Activated CD4-positive, alpha-beta T cell treated with anti-CD3 and anti-CD28 coated beads for 4 hours (primary cell): ENCODE results near the gene ARAP1.

Experiments
- DNase-seq, 2 donors: peaks; one replicate each; pipeline ENCODE4 v3.0.0-alpha.2; 2020

Gene ARAP1

GRCh38 chr11:72679869-72680268, 72.3 kb downstream of the ARAP1 start:
- DNase-seq, result no peak

- no peak for DNase-seq
Measured at GRCh38 chr11:72678524-72678923, 73.7 kb downstream of the ARAP1 start.

GRCh38 chr11:72676861-72677341, 75.3 kb downstream of the ARAP1 start:
- peak; percentile 43 to 58 for DNase-seq

GRCh38 chr11:72675221-72675620, 77.0 kb downstream of the ARAP1 start:
- DNase-seq, result no peak

GRCh38 chr11:72673943-72674828, 78.0 kb downstream of the ARAP1 start, which contains the start of gene PDE2A:
Gene PDE2A, minus strand, starts transcription at chr11:72674422. Its CDS starts 215 bp downstream, at chr11:72674207.
- no peak for DNase-seq

GRCh38 chr11:72673284-72673942, 78.8 kb downstream of the ARAP1 start:
- DNase-seq, result no peak

GRCh38 chr11:72672597-72673238, 79.5 kb downstream of the ARAP1 start:
- DNase-seq, result no peak

- no peak for DNase-seq
Measured at GRCh38 chr11:72671152-72672099, 80.8 kb downstream of the ARAP1 start.

GRCh38 chr11:72670041-72670440, 82.2 kb downstream of the ARAP1 start:
- DNase-seq, result no peak

GRCh38 chr11:72669527-72669926, 82.7 kb downstream of the ARAP1 start:
- no peak for DNase-seq

- DNase-seq, result no peak
Measured at GRCh38 chr11:72668629-72669347, 83.4 kb downstream of the ARAP1 start.

- DNase-seq, result no peak
Measured at GRCh38 chr11:72665911-72666472, 86.2 kb downstream of the ARAP1 start.

GRCh38 chr11:72662036-72662435, 90.2 kb downstream of the ARAP1 start:
- no peak for DNase-seq

- DNase-seq, result no peak
Measured at GRCh38 chr11:72661486-72661885, 90.7 kb downstream of the ARAP1 start.

GRCh38 chr11:72658989-72659640, 93.1 kb downstream of the ARAP1 start:
- no peak for DNase-seq

GRCh38 chr11:72657411-72658100, 94.7 kb downstream of the ARAP1 start:
- DNase-seq, result no peak

GRCh38 chr11:72655896-72656464, 96.2 kb downstream of the ARAP1 start:
- no peak for DNase-seq

- DNase-seq, result no peak
Measured at GRCh38 chr11:72655014-72655413, 97.2 kb downstream of the ARAP1 start.

- DNase-seq, result no peak
Measured at GRCh38 chr11:72653649-72654048, 98.6 kb downstream of the ARAP1 start.
